Endothelial cell of umbilical vein (primary cell): ENCODE results near the gene SLC7A8. TPM values are rescaled to one million over a fixed set of nuclear protein-coding genes. Genes with fewer than 3 reads are reported as not detected.

Experiments used
- BruUV-seq: library from RNA; stranded (reverse); fragments of 400-500 nt; replicated peaks from 2 replicates; lab custom pipeline; 2021; lab: Mats Ljungman, UMichigan
- CTCF ChIA-PET: fragments of 300-600, 350-600 bp; sonication (Branson Sonifier 250); formaldehyde crosslinking; loops from one replicate; lab custom pipeline; 2021; ENCODE audit warnings: antibody characterized with exemption, inconsistent platforms; lab: Charles Lee
- POLR2A ChIA-PET: fragments of 300-600, 350-600 bp; sonication (Branson Sonifier 250); formaldehyde crosslinking; loops from one replicate; lab custom pipeline; 2021; ENCODE audit warnings: antibody characterized with exemption, inconsistent platforms; lab: Charles Lee
- DNase-seq: peaks from one replicate; pipeline ENCODE4 v3.0.0-alpha.2; 2011; ENCODE audit warnings: low read depth, low spot score
- FAIRE-seq: peaks from 2 replicates; lab custom pipeline; 2011; peaks lifted over from hg19 to GRCh38; lab: Jason Lieb, UNC
- H2AFZ ChIP-seq: 2 replicates; pipeline ENCODE4 v1.6.0; 2012; ENCODE audit warnings: low read depth, low read length, control low read depth, inconsistent platforms
- H3K27ac ChIP-seq: 2 replicates; pipeline ENCODE4 v1.5.1; 2011; ENCODE audit warnings: low read depth, mild to moderate bottlenecking, control low read depth, low read length, moderate library complexity; ENCODE audit not compliant: insufficient read depth
- H3K27me3 ChIP-seq, 2 experiments: 2 replicates each; pipeline versions ENCODE4 v1.6.0 to v1.6.1; 2011; ENCODE audit warnings: low read length in 2 of 2, mixed read lengths in 1 of 2; ENCODE audit not compliant: control insufficient read depth in 2 of 2, insufficient read depth in 2 of 2
- H3K36me3 ChIP-seq, 2 experiments: 2 replicates in 1 of 2; 3 replicates in 1 of 2; pipeline ENCODE4 v1.5.1; 2011; ENCODE audit warnings: low read length in 2 of 2, mild to moderate bottlenecking in 1 of 2, moderate library complexity in 1 of 2; ENCODE audit not compliant: control insufficient read depth in 2 of 2, insufficient read depth in 2 of 2; ENCODE audit errors: extremely low read depth in 1 of 2
- H3K4me1 ChIP-seq: 3 replicates; pipeline ENCODE4 v1.5.1; 2011; ENCODE audit warnings: mild to moderate bottlenecking, low read length; ENCODE audit not compliant: control insufficient read depth, insufficient read depth; ENCODE audit errors: extremely low read depth
- H3K4me2 ChIP-seq: 2 replicates; pipeline ENCODE4 v1.6.1; 2011; ENCODE audit warnings: low read length, control low read depth, mixed read lengths; ENCODE audit not compliant: insufficient read depth
- H3K4me3 ChIP-seq, 3 experiments: fragments of 200-600 bp in 1 of 3; sonication (generic), shearing (Covaris generic) in 1 of 3; replicated peaks in 1 of 3; 2 replicates each; pipeline ENCODE4 v1.5.1; 2011 to 2016; ENCODE audit warnings: control low read depth in 3 of 3, low read length in 3 of 3, mild to moderate bottlenecking in 2 of 3, inconsistent platforms in 1 of 3, low read depth in 1 of 3, moderate library complexity in 1 of 3; ENCODE audit not compliant: insufficient read depth in 1 of 3
- H3K79me2 ChIP-seq: 2 replicates; pipeline ENCODE4 v1.6.0; 2012; ENCODE audit warnings: low read length, inconsistent platforms; ENCODE audit not compliant: control insufficient read depth, insufficient read depth
- H3K9ac ChIP-seq: replicated peaks from 2 replicates; pipeline ENCODE3; 2011; ENCODE audit warnings: low read length, control low read depth; ENCODE audit not compliant: insufficient read depth; ENCODE audit errors: extremely low read depth
- H3K9me1 ChIP-seq: replicated peaks from 3 replicates; pipeline ENCODE4 v1.6.0; 2011; ENCODE audit warnings: mild to moderate bottlenecking, low read length; ENCODE audit not compliant: control insufficient read depth, insufficient read depth; ENCODE audit errors: extremely low read depth
- H3K9me3 ChIP-seq: replicated peaks from 2 replicates; pipeline ENCODE4 v1.5.1; 2012; ENCODE audit warnings: low read length, inconsistent platforms; ENCODE audit not compliant: control insufficient read depth, insufficient read depth
- H4K20me1 ChIP-seq: replicated peaks from 2 replicates; pipeline ENCODE3; 2011; ENCODE audit warnings: mild to moderate bottlenecking, low read length; ENCODE audit not compliant: control insufficient read depth, insufficient read depth; ENCODE audit errors: extremely low read depth
- EZH2 ChIP-seq: IDR thresholded peaks from 2 replicates; pipeline ENCODE4 v1.6.1; 2012; ENCODE audit warnings: borderline replicate concordance, low read depth, mild to moderate bottlenecking, moderate library complexity, low read length, inconsistent platforms; ENCODE audit not compliant: severe bottlenecking
- FOS ChIP-seq: IDR thresholded peaks from 2 replicates; pipeline ENCODE4 v1.6.1; 2011; ENCODE audit warnings: mild to moderate bottlenecking, low read length, moderate library complexity, borderline replicate concordance; ENCODE audit not compliant: insufficient read depth
- JUN ChIP-seq: IDR thresholded peaks from 2 replicates; pipeline ENCODE4 v1.6.1; 2011; ENCODE audit warnings: borderline replicate concordance, low read depth; ENCODE audit not compliant: insufficient read length, insufficient read depth
- POLR2AphosphoS5 ChIP-seq: IDR thresholded peaks from 2 replicates; pipeline ENCODE4 v1.6.1; 2012; ENCODE audit warnings: low read depth, mild to moderate bottlenecking, control low read depth, low read length, moderate library complexity; ENCODE audit not compliant: insufficient read depth
- dilution Hi-C: fragments of 300-500 bp; cut with MboI; formaldehyde crosslinking; loops from one replicate; pipeline ENCODE4 v1.15.0; 2019; ENCODE audit warnings: low sequenced_read_pairs; ENCODE audit not compliant: extremely low pct_ligation_motif_present
- intact Hi-C: fragments of 100-400 bp; cut with micrococcal nuclease; formaldehyde crosslinking; loops from one replicate; pipeline ENCODE4 v1.10.0; 2022
- polyA plus RNA-seq, 4 experiments: library from polyadenylated mRNA; depleted of rRNA in 3 of 4; stranded (reverse) in 3 of 4; unstranded in 1 of 4; fragments of >200 nt; gene quantifications; 2 replicates each; pipeline versions ENCODE4 v1.2.1 to v1.2.3, GENCODE V29; 2011 to 2012; ENCODE audit warnings: missing spikeins in 1 of 4
- total RNA-seq: library from RNA; stranded (reverse); gene quantifications from 2 replicates; pipeline ENCODE4 v1.2.3, GENCODE V29; 2021

Gene SLC7A8
- total and polyA plus RNA-seq, 2 donors (not counting 3 experiments of a cell fraction or from before 2014, with no cell fraction given): 0.76 to 1.1 TPM

- Histone ChIP-seq H2AFZ (no peak overlapping the region), H3K4me3 (no peak overlapping the region), H3K79me2 (no peaks in the 10 kb centered on the region), H3K9ac (no peak overlapping the region), H3K36me3 (no peaks in the 10 kb centered on the region), H3K27me3 (peaks cover 10 to 13% of the 10 kb centered on the region in 2 experiments), H3K9me3 (no peaks in the 10 kb centered on the region), H3K4me1 (peaks cover 23% of the 10 kb centered on the region), H3K9me1 (no peaks in the 10 kb centered on the region), H4K20me1 (no peaks in the 10 kb centered on the region), H3K4me2 (peak overlapping the region; percentile 34), H3K27ac (no peak overlapping the region)
- BruUV-seq: no TSS peak
- POLR2A ChIA-PET: interaction anchor here (2.0 kb wide), 1 partner anchor 64 kb away, joined by 11 read pairs; no protein-coding TSS in a partner anchor
- dilution Hi-C loops (no loop called here), intact Hi-C loops (loop anchor here (10.0 kb wide), 1 partner anchor 200 kb away; the partner anchor contains the start of gene AJUBA)
- TF ChIP-seq POLR2AphosphoS5: no peak
- peak; percentile 58 for TF ChIP-seq JUN
- TF ChIP-seq FOS: peak; percentile 78
- DNase-seq (peak; percentile 74), FAIRE-seq (peak; percentile 79)
- CTCF ChIA-PET: interaction anchor here (0.6 to 25.6 kb wide), 12 partner anchors 9 to 199 kb away, joined by 3 to 1289 read pairs (median 3); partner anchors contain the start of gene CEBPE
These were observed 1.6 kb upstream of the SLC7A8 start for GRCh38 chr14:23185063-23185462.

DNA sequence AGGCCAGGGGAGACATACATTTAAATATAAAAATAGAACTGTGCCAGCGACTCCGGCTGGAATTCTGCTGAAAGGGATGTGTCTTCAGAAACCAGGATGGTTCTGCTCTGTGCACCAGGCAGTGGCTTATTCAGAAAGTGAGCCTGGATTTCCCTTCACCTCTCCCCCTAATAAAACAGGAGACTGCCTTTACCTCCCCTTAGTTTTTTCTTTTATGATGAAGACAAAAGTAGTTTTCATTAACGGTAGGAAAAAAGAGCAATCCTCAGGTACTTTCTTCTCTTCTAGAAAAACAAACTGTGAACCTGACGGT lies 346 bp downstream of the SLC7A8 start:
- Histone ChIP-seq H3K27ac (no peak overlapping the region), H3K4me2 (peak overlapping the region; percentile 92), H2AFZ (peak overlapping the region; percentile 94), H3K4me3 (peak overlapping the region; percentile 32 to 92 (median 67)), H4K20me1 (no peaks in the 10 kb centered on the region), H3K9me3 (no peaks in the 10 kb centered on the region), H3K4me1 (peaks cover 23% of the 10 kb centered on the region), H3K27me3 (peaks cover 10 to 14% of the 10 kb centered on the region in 2 experiments), H3K36me3 (no peaks in the 10 kb centered on the region), H3K9me1 (no peaks in the 10 kb centered on the region), H3K79me2 (no peaks in the 10 kb centered on the region), H3K9ac (no peak overlapping the region)
- TF ChIP-seq EZH2 (no peak), POLR2AphosphoS5 (no peak)
- peak; percentile 19 for DNase-seq
- no TSS peak for BruUV-seq
- no peak for FAIRE-seq
- ChIA-PET POLR2A (interaction anchor here (0.7 to 2.0 kb wide), 2 partner anchors 62 to 899 kb away, joined by 10 to 11 read pairs; no protein-coding TSS in a partner anchor), CTCF (interaction anchor here (0.7 to 25.6 kb wide), 5 partner anchors 45 to 810 kb away, joined by 3 to 1289 read pairs (median 3); partner anchors contain the start of gene CEBPE)
- intact Hi-C loops: loop anchor here (1.0 to 10.0 kb wide), 3 partner anchors 28 to 198 kb away; partner anchors contain the start of gene AJUBA
- dilution Hi-C loops: no loop called here
